ENCODE results near the gene GABRA6. TPM values are rescaled to one million over a fixed set of nuclear protein-coding genes. Genes with fewer than 3 reads are reported as not detected.

Gene GABRA6
- total and polyA plus RNA-seq, 9 donors = not detected

- no peak for TF ChIP-seq EP300 (IDR thresholded peaks at IDR 0.05)
- TF ChIP-seq POLR2A (IDR thresholded peaks at IDR 0.05) = no peak
- no peak for TF ChIP-seq CTCF (IDR thresholded peaks at IDR 0.05)
- no peak for DNase-seq
- 79 to 89% (median 83%) methylated on average over 12 of the region's 12 CpGs for WGBS, 3 donors
- intact Hi-C loops (cut with DNase I) = no loop called here
- Histone ChIP-seq H3K4me3 (no peak overlapping the region), H3K27me3 (no peaks in the 10 kb centered on the region), H3K4me1 (ENCODE audit: insufficient read depth) (no peaks in the 10 kb centered on the region), H3K36me3 (no peaks in the 10 kb centered on the region), H3K27ac (no peak overlapping the region), H3K9me3 (no peaks in the 10 kb centered on the region)
These were observed 24.7 kb upstream of the GABRA6 start for GRCh38 chr5:161660806-161661205.

DNA sequence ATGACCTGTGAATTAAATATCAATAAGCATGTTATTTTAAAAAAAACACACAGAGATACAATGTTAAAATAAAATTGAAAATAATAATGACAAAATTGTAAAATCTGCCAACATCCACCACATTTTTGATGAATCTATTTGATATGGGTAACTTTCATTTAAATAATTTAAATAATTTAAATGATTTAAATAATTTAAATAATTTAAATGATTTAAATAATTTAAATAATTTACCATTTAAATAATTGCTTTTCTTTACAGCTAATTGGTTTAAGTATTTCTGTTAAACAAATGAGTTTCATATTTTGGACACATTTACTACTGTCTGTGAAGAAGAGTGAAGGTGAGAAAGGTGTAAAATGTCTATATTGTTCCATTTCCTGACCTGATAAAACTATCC, 22.1 kb upstream of the GABRA6 start:
- Histone ChIP-seq H3K27ac (no peak overlapping the region), H3K27me3 (no peaks in the 10 kb centered on the region), H3K9me3 (no peaks in the 10 kb centered on the region), H3K36me3 (no peaks in the 10 kb centered on the region), H3K4me3 (no peak overlapping the region), H3K4me1 (ENCODE audit: insufficient read depth) (no peaks in the 10 kb centered on the region)
- TF ChIP-seq POLR2A (IDR thresholded peaks at IDR 0.05) (no peak), CTCF (IDR thresholded peaks at IDR 0.05) (no peak), EP300 (IDR thresholded peaks at IDR 0.05) (no peak)
- intact Hi-C loops (cut with DNase I) = no loop called here
- DNase-seq = no peak

DNA sequence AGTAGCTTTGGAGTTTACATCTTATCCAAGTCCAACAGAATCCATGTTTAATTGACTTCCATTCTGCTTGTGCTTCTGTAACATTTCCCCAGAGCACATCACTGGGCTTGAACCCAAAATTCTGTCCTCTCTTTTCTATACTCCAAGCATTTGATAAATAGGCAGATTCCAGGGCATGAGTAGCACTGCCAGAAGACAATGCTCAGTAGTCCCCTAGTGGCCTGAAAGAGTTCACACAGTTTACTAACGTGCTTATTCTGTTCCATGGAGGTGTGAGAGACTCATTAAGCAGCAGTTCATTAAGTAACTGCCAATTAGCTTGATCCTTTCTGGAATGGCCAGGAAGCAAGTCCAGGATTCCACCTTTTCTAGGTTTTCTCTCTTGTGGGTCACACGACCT, 9.4 kb upstream of the GABRA6 start:
- intact Hi-C loops (cut with DNase I) = no loop called here
- 5 to 11% (median 9%) methylated on average over 2 of the region's 2 CpGs for WGBS, 3 donors
- Histone ChIP-seq H3K4me1 (ENCODE audit: insufficient read depth) (no peaks in the 10 kb centered on the region), H3K9me3 (no peaks in the 10 kb centered on the region), H3K27me3 (no peaks in the 10 kb centered on the region), H3K36me3 (no peaks in the 10 kb centered on the region), H3K27ac (no peak overlapping the region), H3K4me3 (no peak overlapping the region)
- DNase-seq = no peak
- TF ChIP-seq EP300 (IDR thresholded peaks at IDR 0.05) (no peak), CTCF (IDR thresholded peaks at IDR 0.05) (no peak), POLR2A (IDR thresholded peaks at IDR 0.05) (no peak)

DNA sequence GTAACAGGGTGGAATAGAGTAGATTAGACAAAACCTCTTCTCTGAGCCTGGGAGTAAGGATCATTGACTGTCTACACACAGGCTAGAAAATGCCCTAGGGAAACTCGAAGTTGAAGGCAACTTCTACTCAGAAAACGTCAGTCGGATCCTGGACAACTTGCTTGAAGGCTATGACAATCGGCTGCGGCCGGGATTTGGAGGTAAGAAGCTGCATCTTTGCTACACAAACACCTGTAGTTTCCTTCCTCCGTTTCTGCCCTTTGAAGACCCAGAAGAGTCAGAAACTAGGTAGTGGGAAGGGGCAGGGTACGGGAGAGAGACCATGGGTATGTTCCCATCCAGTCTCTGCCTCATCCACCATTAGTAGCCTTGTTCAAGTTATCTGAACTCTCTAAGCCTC, 628 bp downstream of the GABRA6 start:
- no peak for DNase-seq
- no peaks in the 10 kb centered on the region for H3K9me3 ChIP-seq
- no peaks in the 10 kb centered on the region for H3K4me1 ChIP-seq (ENCODE audit: insufficient read depth)
- intact Hi-C loops (cut with DNase I) = no loop called here
- TF ChIP-seq POLR2A (IDR thresholded peaks at IDR 0.05) (no peak), CTCF (IDR thresholded peaks at IDR 0.05) (no peak), EP300 (IDR thresholded peaks at IDR 0.05) (no peak)
- H3K27me3 ChIP-seq = no peaks in the 10 kb centered on the region
- H3K27ac ChIP-seq = no peak overlapping the region
- H3K4me3 ChIP-seq = no peak overlapping the region
- 72 to 80% (median 73%) methylated on average over 8 of the region's 8 CpGs for WGBS, 3 donors
- H3K36me3 ChIP-seq = no peaks in the 10 kb centered on the region

- intact Hi-C loops (cut with DNase I) = no loop called here
- Histone ChIP-seq H3K27me3 (no peaks in the 10 kb centered on the region), H3K36me3 (no peaks in the 10 kb centered on the region), H3K4me1 (ENCODE audit: insufficient read depth) (no peaks in the 10 kb centered on the region), H3K27ac (no peak overlapping the region), H3K4me3 (no peak overlapping the region), H3K9me3 (no peaks in the 10 kb centered on the region)
- TF ChIP-seq EP300 (IDR thresholded peaks at IDR 0.05) = no peak
- TF ChIP-seq CTCF (IDR thresholded peaks at IDR 0.05) = no peak
- TF ChIP-seq POLR2A (IDR thresholded peaks at IDR 0.05) = no peak
- DNase-seq = no peak
- 76 to 82% (median 81%) methylated on average over 3 of the region's 3 CpGs for WGBS, 3 donors
These were observed 1.4 kb downstream of the GABRA6 start for GRCh38 chr5:161686881-161687280.
